HepG2 (cell line): ENCODE measurements around the gene SOX5.

Experiments used
- EZH2 ChIP-seq: conservative IDR thresholded peaks from 2 replicates; pipeline ENCODE4 v1.6.1; 2012; ENCODE audit warnings: mild to moderate bottlenecking, low read depth, low read length, moderate library complexity
- JUND ChIP-seq: sonication (generic); formaldehyde crosslinking; IDR thresholded peaks from 2 replicates; pipeline ENCODE4 v1.8.0; 2022; ENCODE audit warnings: mild to moderate bottlenecking, missing genetic modification reagents
- NR2F2 ChIP-seq: IDR thresholded peaks from 2 replicates; pipeline ENCODE4 v1.6.1; 2012; ENCODE audit warnings: low read depth, inconsistent platforms, borderline replicate concordance
- POLR2A ChIP-seq, 2 experiments: IDR thresholded peaks; 2 replicates each; pipeline ENCODE4 v1.6.1; 2011; ENCODE audit warnings: low read depth in 2 of 2, low read length in 2 of 2, mild to moderate bottlenecking in 1 of 2, moderate library complexity in 1 of 2; ENCODE audit not compliant: insufficient read depth in 1 of 2
- SRF ChIP-seq: IDR thresholded peaks from 2 replicates; pipeline ENCODE4 v1.6.1; 2011; ENCODE audit warnings: mild to moderate bottlenecking, low read depth, low read length, moderate library complexity
- TAF15 ChIP-seq: fragments of 200-400 bp; formaldehyde crosslinking; IDR thresholded peaks from one replicate; pipeline ENCODE4 v1.6.1; 2018; ENCODE audit warnings: mild to moderate bottlenecking, low read depth, low read length; ENCODE audit not compliant: poor library complexity, severe bottlenecking
- TCF12 ChIP-seq, 2 experiments: fragments of 450-650 bp in 1 of 2; sonication (generic) in 1 of 2; formaldehyde crosslinking in 1 of 2; IDR thresholded peaks; 2 replicates each; pipeline versions ENCODE4 v1.6.1 to v1.8.0; 2017 to 2022; ENCODE audit warnings: antibody characterized with exemption in 1 of 2, mild to moderate bottlenecking in 1 of 2, missing genetic modification reagents in 1 of 2, moderate library complexity in 1 of 2
- TP53 ChIP-seq: sonication (generic); formaldehyde crosslinking; conservative IDR thresholded peaks from 2 replicates; pipeline ENCODE4 v1.4.0; 2020; ENCODE audit warnings: missing genetic modification reagents
- ZNF205 ChIP-seq: IDR thresholded peaks from 2 replicates; pipeline ENCODE4 v1.6.1; 2018; ENCODE audit warnings: missing biosample characterization, missing genetic modification reagents
- ZNF33B ChIP-seq: sonication (generic); formaldehyde crosslinking; IDR thresholded peaks from 2 replicates; pipeline ENCODE4 v1.5.1; 2020; ENCODE audit warnings: mild to moderate bottlenecking, missing genetic modification reagents

DNA sequence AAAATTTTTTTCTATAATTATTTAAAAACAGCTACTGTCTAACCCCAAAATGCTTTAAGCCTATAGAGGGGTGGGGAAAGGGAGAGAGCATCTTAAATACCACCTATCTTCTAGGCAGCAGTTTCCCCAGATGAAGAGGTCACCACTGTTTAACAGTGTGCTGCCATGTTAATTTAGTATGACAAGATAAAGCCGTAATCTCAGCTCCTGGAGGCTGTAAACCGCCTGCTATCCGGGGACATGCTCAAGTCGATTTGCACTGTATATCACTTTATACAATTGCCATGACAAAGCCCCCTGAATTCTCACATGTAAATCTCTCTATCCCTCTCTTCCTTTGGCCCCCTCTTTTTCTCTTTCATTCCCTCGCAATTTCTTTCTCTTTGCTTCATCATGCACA is 68.5 kb downstream of the SOX5 start:
- TF ChIP-seq TCF12 (IDR thresholded peaks at IDR 0.05) (no peak), TCF12 (CRISPR knock-in tag; IDR thresholded peaks at IDR 0.05) (no peak), POLR2A (IDR thresholded peaks at IDR 0.05; ENCODE audit: insufficient read depth in 1 of 2, low read depth in 2 of 2, low read length in 2 of 2) (no peak), EZH2 (no peak), JUND (CRISPR knock-in tag) (no peak), SRF (no peak), ZNF205 (CRISPR knock-in tag) (no peak), NR2F2 (no peak), TP53 (CRISPR knock-in tag) (no peak), TAF15 (no peak), ZNF33B (no peak)
